K562 (cell line): ENCODE results near the gene CDKN1B. TPM values are rescaled to one million over a fixed set of nuclear protein-coding genes. Genes with fewer than 3 reads are reported as not detected.

Experiments
- CBFA2T2 ChIP-seq: fragments of 450-650 bp; conservative IDR thresholded peaks from 2 replicates; pipeline ENCODE4 v1.6.1; 2017; ENCODE audit warnings: mild to moderate bottlenecking
- CCAR2 ChIP-seq: fragments of 200-400 bp; formaldehyde crosslinking; IDR thresholded peaks from 2 replicates; pipeline ENCODE4 v1.6.1; 2017; ENCODE audit warnings: mild to moderate bottlenecking, low read depth, low read length
- CUX1 ChIP-seq: fragments of 200-800 bp; sonication (Bioruptor generic); IDR thresholded peaks from 2 replicates; pipeline ENCODE4 v1.6.1; 2016; ENCODE audit warnings: missing genetic modification characterization, missing compliant biosample characterization
- E2F3 ChIP-seq: fragments of 250-450 bp; sonication (Bioruptor Pico); IDR thresholded peaks from 2 replicates; pipeline ENCODE4 v1.4.0; 2020; ENCODE audit warnings: mild to moderate bottlenecking
- E2F5 ChIP-seq: sonication (generic); formaldehyde crosslinking; IDR thresholded peaks from 2 replicates; pipeline ENCODE4 v1.8.0; 2022; ENCODE audit warnings: mild to moderate bottlenecking, missing genetic modification reagents
- ELF4 ChIP-seq: fragments of 450-650 bp; formaldehyde crosslinking; IDR thresholded peaks from 2 replicates; pipeline ENCODE4 v1.4.0; 2022; ENCODE audit warnings: missing genetic modification characterization
- ERF ChIP-seq: fragments of 450-650 bp; formaldehyde crosslinking; IDR thresholded peaks from 2 replicates; pipeline ENCODE4 v1.4.0; 2020; ENCODE audit warnings: mild to moderate bottlenecking, mixed read lengths
- MCM5 ChIP-seq: fragments of 450-650 bp; IDR thresholded peaks from 2 replicates; pipeline ENCODE4 v1.6.1; 2016; ENCODE audit warnings: low read depth
- MECOM ChIP-seq: fragments of 250-450 bp; sonication (Bioruptor Pico); IDR thresholded peaks from 2 replicates; pipeline ENCODE4 v1.8.0; 2022; ENCODE audit warnings: inconsistent platforms
- POU5F1 ChIP-seq: fragments of 150-350 bp; IDR thresholded peaks from 2 replicates; pipeline ENCODE4 v1.6.1; 2014; ENCODE audit warnings: borderline replicate concordance, low read length, low read depth, mild to moderate bottlenecking; ENCODE audit not compliant: partially characterized antibody
- SIN3B ChIP-seq: fragments of 450-650 bp; IDR thresholded peaks from 2 replicates; pipeline ENCODE4 v1.6.1; 2017; ENCODE audit warnings: low read depth, mild to moderate bottlenecking, moderate library complexity
- SUPT5H ChIP-seq: fragments of 450-650 bp; IDR thresholded peaks from 2 replicates; pipeline ENCODE4 v1.6.1; 2016
- XRCC3 ChIP-seq: fragments of 450-650 bp; IDR thresholded peaks from 2 replicates; pipeline ENCODE4 v1.6.1; 2017; ENCODE audit warnings: mild to moderate bottlenecking, moderate library complexity
- YY1 ChIP-seq, 3 experiments: IDR thresholded peaks; 2 replicates each; pipeline ENCODE4 v1.6.1; 2011; ENCODE audit warnings: low read length in 2 of 3, mild to moderate bottlenecking in 2 of 3, moderate library complexity in 2 of 3, borderline replicate concordance in 1 of 3, control low read depth in 1 of 3, low read depth in 1 of 3; ENCODE audit not compliant: insufficient read depth in 3 of 3, insufficient replicate concordance in 2 of 3, control insufficient read depth in 1 of 3, insufficient read length in 1 of 3; ENCODE audit errors: extremely low read depth in 1 of 3
- ZHX1 ChIP-seq: fragments of 150-350 bp; conservative IDR thresholded peaks from 2 replicates; pipeline ENCODE4 v1.6.1; 2014; ENCODE audit warnings: low read length
- ZKSCAN8 ChIP-seq: fragments of 200-800 bp; sonication (Bioruptor generic); IDR thresholded peaks from 2 replicates; pipeline ENCODE4 v1.6.1; 2016; ENCODE audit warnings: missing genetic modification characterization, missing compliant biosample characterization
- ZNF23 ChIP-seq: fragments of 250-450 bp; sonication (Bioruptor Pico); IDR thresholded peaks from 2 replicates; pipeline ENCODE4 v1.4.0; 2020; ENCODE audit warnings: mild to moderate bottlenecking
- ZNF3 ChIP-seq: fragments of 250-450 bp; sonication (Bioruptor Pico); IDR thresholded peaks from 2 replicates; pipeline ENCODE4 v1.5.0; 2021; ENCODE audit warnings: mild to moderate bottlenecking, moderate library complexity
- ZNF347 ChIP-seq: fragments of 450-650 bp; formaldehyde crosslinking; IDR thresholded peaks from 2 replicates; pipeline ENCODE4 v1.4.0; 2020; ENCODE audit warnings: low read depth, mild to moderate bottlenecking, moderate library complexity
- ZNF79 ChIP-seq: fragments of 250-450 bp; sonication (Bioruptor Pico); IDR thresholded peaks from 2 replicates; pipeline ENCODE4 v1.4.0; 2020; ENCODE audit warnings: low read depth, mild to moderate bottlenecking, moderate library complexity
- polyA plus RNA-seq, 8 experiments: library from polyadenylated mRNA; depleted of rRNA in 4 of 8; stranded (reverse) in 5 of 8; unstranded in 3 of 8; fragments of >200 nt; fragmentation: Nextera tagmentation in 2 of 8; fragmentation: Illumina TruSeq in 1 of 8; extraction: Ambion mirVana in 2 of 8; extraction: Trizol in 1 of 8; gene quantifications; 2 replicates each; pipeline versions ENCODE4 v1.2.1 to v1.2.3, GENCODE V29; 2011 to 2014; ENCODE audit warnings: inconsistent platforms in 1 of 8, missing spikeins in 1 of 8
- total RNA-seq, 7 experiments: library from RNA; depleted of rRNA in 6 of 7; stranded (reverse); fragments of >200 nt in 6 of 7; fragmentation: Illumina TruSeq in 2 of 7; extraction: Trizol in 2 of 7; gene quantifications; 2 replicates each; pipeline versions ENCODE4 v1.2.1 to v1.2.3, GENCODE V29; 2011 to 2021; ENCODE audit warnings: low replicate concordance in 1 of 7

The CDKN1B gene
- total and polyA plus RNA-seq, 9 of the 15 experiments (the other 6 are each of a cell fraction or from before 2014, with no cell fraction given) = 2.6 to 35.2 (median 15.5) TPM

- TF ChIP-seq ERF (no peak), ZNF347 (CRISPR knock-in tag) (no peak), XRCC3 (no peak), ZNF3 (CRISPR knock-in tag) (no peak), MCM5 (no peak), SIN3B (no peak), CBFA2T2 (no peak), E2F3 (CRISPR knock-in tag) (no peak; the same call in 1 of the 2 replicates), ZNF79 (CRISPR knock-in tag) (no peak), ZKSCAN8 (CRISPR knock-in tag) (no peak), E2F5 (CRISPR knock-in tag) (no peak), CUX1 (CRISPR knock-in tag) (no peak), ZHX1 (no peak), POU5F1 (no peak), ELF4 (CRISPR knock-in tag) (no peak), ZNF23 (CRISPR knock-in tag) (no peak), MECOM (CRISPR knock-in tag) (no peak), SUPT5H (no peak), YY1 (IDR thresholded peaks at IDR 0.05; ENCODE audit: borderline replicate concordance in 1 of 3, control insufficient read depth in 1 of 3, extremely low read depth in 1 of 3, insufficient read depth in 3 of 3, insufficient read length in 1 of 3, insufficient replicate concordance in 2 of 3, low read depth in 1 of 3, low read length in 2 of 3) (peak; percentile 47 to 91 (median 81)), CCAR2 (no peak)
These were observed 8.2 kb downstream of the CDKN1B start (continued) for GRCh38 chr12:12725086-12725955.
